ENCODE results near the gene TECPR2.

GRCh38 chr14:102440392-102440791 lies 77.7 kb downstream of the TECPR2 start:
- TF ChIP-seq CTCF (IDR thresholded peaks at IDR 0.05) (no peak), EZH2 (IDR thresholded peaks at IDR 0.05) (no peak)

Measured in neural progenitor cell (in vitro differentiated cells).